ENCODE results near the gene MAPK8IP3. TPM values are rescaled to one million over a fixed set of nuclear protein-coding genes. Genes with fewer than 3 reads are reported as not detected.

Gene MAPK8IP3
- polyA plus RNA-seq, 3 donors: 1.1 to 185 (median 2.1) TPM

GRCh38 chr16:1667271-1667670 lies 38.7 kb upstream of the MAPK8IP3 start:
- no peak overlapping the region for H2AFZ ChIP-seq (ENCODE audit: insufficient read depth, low read depth, low read length, poor library complexity, severe bottlenecking)
- no peaks in the 10 kb centered on the region for H3K9me3 Mint-ChIP-seq
- H3K4me1 Mint-ChIP-seq: no peaks in the 10 kb centered on the region
- H3K79me2 ChIP-seq (ENCODE audit: insufficient read depth, low read length): no peaks in the 10 kb centered on the region
- intact Hi-C loops (cut with micrococcal nuclease): no loop called here
- peaks cover 94 to 97% of the 10 kb centered on the region in 2 donors for H3K36me3 Mint-ChIP-seq
- H3K4me3 ChIP-seq (replicated peaks in 1 of 3; ENCODE audit: low read depth in 2 of 3, low read length in 3 of 3): no peak overlapping the region
- H3K4me3 Mint-ChIP-seq: no peak overlapping the region
- no peaks in the 10 kb centered on the region for H4K20me1 ChIP-seq (ENCODE audit: insufficient read depth, low read length)
- H3K27ac Mint-ChIP-seq: no peak overlapping the region
- no peak for TF ChIP-seq CTCF (IDR thresholded peaks at IDR 0.05)
- no peaks in the 10 kb centered on the region for H3K9me3 ChIP-seq (replicated peaks in 1 of 2; ENCODE audit: control insufficient read depth in 1 of 2, insufficient read depth in 1 of 2, low read length in 2 of 2)
- no peaks in the 10 kb centered on the region for H3K4me1 ChIP-seq (ENCODE audit: control insufficient read depth in 1 of 2, insufficient read depth in 2 of 2, low read length in 2 of 2)
- 96% methylated on average over 5 of the region's 8 CpGs for WGBS (ENCODE audit: insufficient coverage)
- DNase-seq: no peak
- peaks cover 0 to 1% (median 1%) of the 10 kb centered on the region in 3 donors for H3K27me3 Mint-ChIP-seq (ENCODE audit: low read depth in 3 of 3)
- H3K9ac ChIP-seq (ENCODE audit: insufficient read depth, low read length, poor library complexity, severe bottlenecking): no peak overlapping the region
- H3K27ac ChIP-seq (ENCODE audit: low read depth in 1 of 2, low read length in 2 of 2): no peak overlapping the region
- H3K27me3 ChIP-seq (ENCODE audit: control insufficient read depth in 2 of 2, insufficient read depth in 2 of 2, low read length in 2 of 2): no peaks in the 10 kb centered on the region
- peaks cover 98 to 99% of the 10 kb centered on the region in 2 donors for H3K36me3 ChIP-seq (replicated peaks in 1 of 2; ENCODE audit: control insufficient read depth in 1 of 2, insufficient read depth in 2 of 2, low read length in 2 of 2)
- no peak overlapping the region for H3K4me2 ChIP-seq (replicated peaks; ENCODE audit: extremely low read depth, low read length, poor library complexity, severe bottlenecking)

GRCh38 chr16:1667916-1668315 lies 38.1 kb upstream of the MAPK8IP3 start:
- Histone ChIP-seq H4K20me1 (ENCODE audit: insufficient read depth, low read length) (no peaks in the 10 kb centered on the region), H3K9me3 (replicated peaks in 1 of 2; ENCODE audit: control insufficient read depth in 1 of 2, insufficient read depth in 1 of 2, low read length in 2 of 2) (no peaks in the 10 kb centered on the region), H3K4me2 (replicated peaks; ENCODE audit: extremely low read depth, low read length, poor library complexity, severe bottlenecking) (no peak overlapping the region), H3K4me3 (replicated peaks in 1 of 3; ENCODE audit: low read depth in 2 of 3, low read length in 3 of 3) (no peak overlapping the region), H3K36me3 (replicated peaks in 1 of 2; ENCODE audit: control insufficient read depth in 1 of 2, insufficient read depth in 2 of 2, low read length in 2 of 2) (peaks cover 98 to 99% of the 10 kb centered on the region in 2 donors), H3K27me3 (ENCODE audit: control insufficient read depth in 2 of 2, insufficient read depth in 2 of 2, low read length in 2 of 2) (no peaks in the 10 kb centered on the region), H2AFZ (ENCODE audit: insufficient read depth, low read depth, low read length, poor library complexity, severe bottlenecking) (no peak overlapping the region), H3K27ac (ENCODE audit: low read depth in 1 of 2, low read length in 2 of 2) (no peak overlapping the region), H3K4me1 (ENCODE audit: control insufficient read depth in 1 of 2, insufficient read depth in 2 of 2, low read length in 2 of 2) (no peaks in the 10 kb centered on the region), H3K79me2 (ENCODE audit: insufficient read depth, low read length) (no peaks in the 10 kb centered on the region), H3K9ac (ENCODE audit: insufficient read depth, low read length, poor library complexity, severe bottlenecking) (no peak overlapping the region)
- Mint-ChIP-seq H3K4me1 (no peaks in the 10 kb centered on the region), H3K36me3 (peaks cover 94 to 97% of the 10 kb centered on the region in 2 donors), H3K27ac (peak overlapping the region in 2 of 7 donors; percentile 10 to 21), H3K4me3 (no peak overlapping the region), H3K9me3 (no peaks in the 10 kb centered on the region), H3K27me3 (ENCODE audit: low read depth in 3 of 3) (peaks cover 0 to 1% (median 1%) of the 10 kb centered on the region in 3 donors)
- DNase-seq: no peak
- WGBS (ENCODE audit: insufficient coverage): 99% methylated on average over 14 of the region's 14 CpGs
- no peak for TF ChIP-seq CTCF (IDR thresholded peaks at IDR 0.05)
- intact Hi-C loops (cut with micrococcal nuclease): no loop called here
